ENCODE results near the gene IFNA2. TPM values are rescaled to one million over a fixed set of nuclear protein-coding genes. Genes with fewer than 3 reads are reported as not detected.
"Not testable (repeated sequence)": the region's sequence is repeated elsewhere in the genome, so short reads cannot be mapped to it uniquely, and the experiment has no call there.

The IFNA2 gene
- total RNA-seq, 3 donors from 2014 or later = not detected

GRCh38 chr9:21395778-21396717 is 10.8 kb upstream of the IFNA2 start:
- peak; percentile 62 for ATAC-seq

GRCh38 chr9:21392270-21392669 is 7.1 kb upstream of the IFNA2 start:
- ATAC-seq = peak; percentile 80
- intact Hi-C loops (cut with DNase I, micrococcal nuclease) = loop anchor here in 1 of 2 donors (5.0 kb wide), 1 partner anchor 75 kb away; no protein-coding TSS in a partner anchor
- no peak for TF ChIP-seq CTCF (IDR thresholded peaks at IDR 0.05)
- no peaks in the 10 kb centered on the region for H3K4me1 ChIP-seq (ENCODE audit: low read depth)
- H3K9me3 ChIP-seq = no peaks in the 10 kb centered on the region
- no peak for DNase-seq
- H3K36me3 ChIP-seq (ENCODE audit: low read depth) = no peaks in the 10 kb centered on the region
- H3K4me3 ChIP-seq = no peak overlapping the region

More at GRCh38 chr9:21395778-21396717, 10.8 kb upstream of the IFNA2 start:
- intact Hi-C loops (cut with DNase I, micrococcal nuclease) = no loop called here
- no peak overlapping the region for H3K4me3 ChIP-seq
- peak; percentile 53 to 72 (median 56) for DNase-seq
- TF ChIP-seq CTCF (IDR thresholded peaks at IDR 0.05) = peak; percentile 58
- H3K4me1 ChIP-seq (ENCODE audit: low read depth) = no peaks in the 10 kb centered on the region
- H3K9me3 ChIP-seq = no peaks in the 10 kb centered on the region
- H3K36me3 ChIP-seq (ENCODE audit: low read depth) = no peaks in the 10 kb centered on the region

- Histone ChIP-seq H3K4me3 (no peak overlapping the region), H3K4me1 (ENCODE audit: low read depth) (no peaks in the 10 kb centered on the region), H3K36me3 (ENCODE audit: low read depth) (no peaks in the 10 kb centered on the region), H3K9me3 (no peaks in the 10 kb centered on the region)
- no peak for DNase-seq
- ATAC-seq = no peak
- intact Hi-C loops (cut with DNase I, micrococcal nuclease) = no loop called here
- no peak for TF ChIP-seq CTCF (IDR thresholded peaks at IDR 0.05)
Measured at GRCh38 chr9:21383627-21384026, 1.6 kb downstream of the IFNA2 start.

- Histone ChIP-seq H3K4me3 (no peak overlapping the region), H3K36me3 (ENCODE audit: low read depth) (no peaks in the 10 kb centered on the region), H3K4me1 (ENCODE audit: low read depth) (no peaks in the 10 kb centered on the region), H3K9me3 (no peaks in the 10 kb centered on the region)
- ATAC-seq (peak; percentile 65), DNase-seq (no peak)
- no peak for TF ChIP-seq CTCF (IDR thresholded peaks at IDR 0.05)
- intact Hi-C loops (cut with DNase I, micrococcal nuclease) = no loop called here
Measured at GRCh38 chr9:21381448-21382339, 3.5 kb downstream of the IFNA2 start.

GRCh38 chr9:21371467-21371866 is 13.7 kb downstream of the IFNA2 start:
- intact Hi-C loops (cut with DNase I, micrococcal nuclease); H3K9me3 ChIP-seq; DNase-seq; H3K36me3 ChIP-seq (ENCODE audit: low read depth); ATAC-seq; H3K4me1 ChIP-seq (ENCODE audit: low read depth); H3K4me3 ChIP-seq: not testable (repeated sequence)
